K562 (cell line): ENCODE results near the gene KCNB1. TPM values are rescaled to one million over a fixed set of nuclear protein-coding genes. Genes with fewer than 3 reads are reported as not detected.

Experiments used
- ATAC-seq: fragments of 200-7000 bp; cut with Tn5 transposase; 3 replicates; pipeline ENCODE4 v1.9.1; 2020; ENCODE audit warnings: moderate library complexity
- BruUV-seq: library from RNA; stranded (reverse); fragments of 400-500 nt; replicated peaks from 2 replicates; lab custom pipeline; 2021; lab: Mats Ljungman, UMichigan
- CTCF ChIA-PET: fragments of 300-600 bp; formaldehyde crosslinking; extraction: SDS; loops from one replicate; lab custom pipeline; 2021; ENCODE audit warnings: low intra/inter-chr PET ratio; lab: Yijun Ruan, JAX
- POLR2A ChIA-PET: fragments of 300-600, 350-650 bp; sonication (Branson Sonifier 250); formaldehyde crosslinking; extraction: SDS; loops from one replicate; lab custom pipeline; 2021; ENCODE audit warnings: antibody characterized with exemption, inconsistent platforms; lab: Yijun Ruan, JAX
- DNase-seq, 4 experiments: peaks; one replicate each; pipeline versions ENCODE4 v3.0.0 to v3.0.0-alpha.2; 2011 to 2018; ENCODE audit warnings: low spot score in 3 of 4, mixed read lengths in 3 of 4; ENCODE audit errors: extremely low read depth in 1 of 4
- FAIRE-seq: peaks from 2 replicates; lab custom pipeline; 2011; peaks lifted over from hg19 to GRCh38; lab: Jason Lieb, UNC
- H2AFZ ChIP-seq: 2 replicates; pipeline ENCODE4 v1.6.0; 2011; ENCODE audit warnings: low read depth, low read length, control low read depth, inconsistent platforms
- H3K27ac ChIP-seq: fragments of 200-600 bp; 3 replicates; pipeline ENCODE4 v1.8.0; 2011; ENCODE audit warnings: low read depth, mild to moderate bottlenecking, control low read depth, inconsistent platforms, low read length, moderate library complexity, mixed read lengths; ENCODE audit errors: extremely low read depth
- H3K27me3 ChIP-seq, 2 experiments: fragments of 300-600 bp in 1 of 2; 2 replicates in 1 of 2; 3 replicates in 1 of 2; pipeline versions ENCODE4 v1.6.0 to v1.8.0; 2011; ENCODE audit warnings: inconsistent platforms in 2 of 2, low read length in 2 of 2, mild to moderate bottlenecking in 1 of 2, mixed read lengths in 1 of 2, moderate library complexity in 1 of 2; ENCODE audit not compliant: control insufficient read depth in 2 of 2, insufficient read depth in 2 of 2
- H3K36me3 ChIP-seq: fragments of 300-600 bp; 3 replicates; pipeline ENCODE4 v1.8.0; 2011; ENCODE audit warnings: mild to moderate bottlenecking, low read length, inconsistent platforms; ENCODE audit not compliant: control insufficient read depth, insufficient read depth
- H3K4me1 ChIP-seq, 2 experiments: fragments of 200-600 bp in 1 of 2; replicated peaks in 1 of 2; 2 replicates in 1 of 2; 3 replicates in 1 of 2; pipeline versions ENCODE4 v1.5.1 to v1.8.0; 2011; ENCODE audit warnings: inconsistent platforms in 2 of 2, low read length in 2 of 2, mild to moderate bottlenecking in 1 of 2, mixed read lengths in 1 of 2, moderate library complexity in 1 of 2; ENCODE audit not compliant: control insufficient read depth in 2 of 2, insufficient read depth in 2 of 2
- H3K4me2 ChIP-seq: 2 replicates; pipeline ENCODE4 v1.6.1; 2011; ENCODE audit warnings: low read length, control low read depth, inconsistent platforms, mixed read lengths; ENCODE audit not compliant: insufficient read depth
- H3K4me3 ChIP-seq: fragments of 200-600 bp; sonication (generic), shearing (Covaris generic); 2 replicates; pipeline ENCODE4 v1.5.1; 2016; ENCODE audit warnings: control low read depth, inconsistent platforms
- H3K79me2 ChIP-seq: fragments of 200-600 bp; 3 replicates; pipeline ENCODE4 v1.8.0; 2011; ENCODE audit warnings: low read length, inconsistent platforms; ENCODE audit not compliant: control insufficient read depth, insufficient read depth
- H3K9ac ChIP-seq, 2 experiments: 2 replicates each; pipeline versions ENCODE4 v1.6.0 to v1.6.1; 2011; ENCODE audit warnings: low read depth in 2 of 2, low read length in 2 of 2, control low read depth in 1 of 2, inconsistent platforms in 1 of 2, mild to moderate bottlenecking in 1 of 2, mixed read lengths in 1 of 2; ENCODE audit not compliant: insufficient read depth in 1 of 2
- H3K9me1 ChIP-seq: one replicate; pipeline ENCODE4 v1.6.0; 2011; ENCODE audit warnings: inconsistent platforms, mild to moderate bottlenecking, low read length, moderate library complexity; ENCODE audit not compliant: control insufficient read depth, insufficient read depth
- H3K9me3 ChIP-seq: replicated peaks from 2 replicates; pipeline ENCODE4 v1.5.1; 2011; ENCODE audit warnings: low read depth, low read length, inconsistent platforms; ENCODE audit not compliant: control insufficient read depth, insufficient read depth
- H4K20me1 ChIP-seq: replicated peaks from 2 replicates; pipeline ENCODE4 v1.6.1; 2011; ENCODE audit warnings: low read length, inconsistent platforms, mixed read lengths; ENCODE audit not compliant: control insufficient read depth, insufficient read depth
- COPS2 ChIP-seq: fragments of 450-650 bp; conservative IDR thresholded peaks from 2 replicates; pipeline ENCODE4 v1.6.1; 2016; ENCODE audit warnings: mild to moderate bottlenecking, moderate library complexity
- PRMT5 ChIP-seq: sonication (generic); formaldehyde crosslinking; IDR thresholded peaks from 2 replicates; pipeline ENCODE4 v1.5.0; 2020; ENCODE audit warnings: missing genetic modification reagents
- RFX5 ChIP-seq: IDR thresholded peaks from 2 replicates; pipeline ENCODE4 v1.6.1; 2011; ENCODE audit warnings: low read depth, mild to moderate bottlenecking, improper control_type of control experiment, low read length
- SOX6 ChIP-seq: fragments of 450-650 bp; IDR thresholded peaks from 2 replicates; pipeline ENCODE4 v1.6.1; 2014; ENCODE audit warnings: mild to moderate bottlenecking
- ZNF217 ChIP-seq: sonication (generic); formaldehyde crosslinking; IDR thresholded peaks from 2 replicates; pipeline ENCODE4 v1.8.0; 2022; ENCODE audit warnings: mild to moderate bottlenecking, missing genetic modification reagents
- WGBS: fragments of 100-300 bp; shearing (Covaris generic); methylation state at CpG from one replicate; pipeline ENCODE4 v1.1.6; 2016; ENCODE audit warnings: low coverage, mixed read lengths; ENCODE audit not compliant: insufficient coverage; ENCODE audit errors: missing lambda C conversion rate; 5-methylcytosine and 5-hydroxymethylcytosine counted together
- in situ Hi-C: fragments of 300-500 bp; cut with MboI; formaldehyde crosslinking; loops from 4 replicates; pipeline ENCODE4 v1.15.0; 2018; ENCODE audit warnings: inconsistent platforms, mixed read lengths
- intact Hi-C: fragments of 100-400 bp; cut with micrococcal nuclease; formaldehyde crosslinking; loops from 2 replicates; pipeline ENCODE4 v1.14.2; 2022
- polyA plus RNA-seq, 8 experiments: library from polyadenylated mRNA; depleted of rRNA in 4 of 8; stranded (reverse) in 5 of 8; unstranded in 3 of 8; fragments of >200 nt; fragmentation: Nextera tagmentation in 2 of 8; fragmentation: Illumina TruSeq in 1 of 8; extraction: Ambion mirVana in 2 of 8; extraction: Trizol in 1 of 8; gene quantifications; 2 replicates each; pipeline versions ENCODE4 v1.2.1 to v1.2.3, GENCODE V29; 2011 to 2014; ENCODE audit warnings: inconsistent platforms in 1 of 8, missing spikeins in 1 of 8
- total RNA-seq, 7 experiments: library from RNA; depleted of rRNA in 6 of 7; stranded (reverse); fragments of >200 nt in 6 of 7; fragmentation: Illumina TruSeq in 2 of 7; extraction: Trizol in 2 of 7; gene quantifications; 2 replicates each; pipeline versions ENCODE4 v1.2.1 to v1.2.3, GENCODE V29; 2011 to 2021; ENCODE audit warnings: low replicate concordance in 1 of 7
- TF ChIP-seq, protein P1 (sequence below): fragments of 250-450 bp; sonication (Bioruptor Pico); IDR thresholded peaks from 2 replicates; pipeline ENCODE4 v1.4.0; 2020; ENCODE audit warnings: mild to moderate bottlenecking, moderate library complexity, borderline replicate concordance

Gene KCNB1
- total and polyA plus RNA-seq, 9 of the 15 experiments (the other 6 are each of a cell fraction or from before 2014, with no cell fraction given): 0.01 to 0.06 TPM; not detected in 7

GRCh38 chr20:49344975-49345374, 137.5 kb downstream of the KCNB1 start:
- Histone ChIP-seq H3K4me2 (no peak overlapping the region), H3K79me2 (no peaks in the 10 kb centered on the region), H3K9me3 (no peaks in the 10 kb centered on the region), H3K9me1 (no peaks in the 10 kb centered on the region), H4K20me1 (no peaks in the 10 kb centered on the region; the same call in 1 of the 2 replicates), H3K27ac (no peak overlapping the region), H3K4me1 (no peaks in the 10 kb centered on the region), H3K4me3 (no peak overlapping the region), H2AFZ (no peak overlapping the region), H3K36me3 (no peaks in the 10 kb centered on the region), H3K9ac (no peak overlapping the region), H3K27me3 (peaks cover 29 to 40% of the 10 kb centered on the region in 2 experiments)
- BruUV-seq: no TSS peak
- TF ChIP-seq RFX5: no peak
- no peak for TF ChIP-seq ZNF217 (CRISPR knock-in tag)
- no peak for TF ChIP-seq SOX6
- no peak for TF ChIP-seq COPS2
- TF ChIP-seq PRMT5 (CRISPR knock-in tag): no peak
- TF ChIP-seq, protein P1, sequence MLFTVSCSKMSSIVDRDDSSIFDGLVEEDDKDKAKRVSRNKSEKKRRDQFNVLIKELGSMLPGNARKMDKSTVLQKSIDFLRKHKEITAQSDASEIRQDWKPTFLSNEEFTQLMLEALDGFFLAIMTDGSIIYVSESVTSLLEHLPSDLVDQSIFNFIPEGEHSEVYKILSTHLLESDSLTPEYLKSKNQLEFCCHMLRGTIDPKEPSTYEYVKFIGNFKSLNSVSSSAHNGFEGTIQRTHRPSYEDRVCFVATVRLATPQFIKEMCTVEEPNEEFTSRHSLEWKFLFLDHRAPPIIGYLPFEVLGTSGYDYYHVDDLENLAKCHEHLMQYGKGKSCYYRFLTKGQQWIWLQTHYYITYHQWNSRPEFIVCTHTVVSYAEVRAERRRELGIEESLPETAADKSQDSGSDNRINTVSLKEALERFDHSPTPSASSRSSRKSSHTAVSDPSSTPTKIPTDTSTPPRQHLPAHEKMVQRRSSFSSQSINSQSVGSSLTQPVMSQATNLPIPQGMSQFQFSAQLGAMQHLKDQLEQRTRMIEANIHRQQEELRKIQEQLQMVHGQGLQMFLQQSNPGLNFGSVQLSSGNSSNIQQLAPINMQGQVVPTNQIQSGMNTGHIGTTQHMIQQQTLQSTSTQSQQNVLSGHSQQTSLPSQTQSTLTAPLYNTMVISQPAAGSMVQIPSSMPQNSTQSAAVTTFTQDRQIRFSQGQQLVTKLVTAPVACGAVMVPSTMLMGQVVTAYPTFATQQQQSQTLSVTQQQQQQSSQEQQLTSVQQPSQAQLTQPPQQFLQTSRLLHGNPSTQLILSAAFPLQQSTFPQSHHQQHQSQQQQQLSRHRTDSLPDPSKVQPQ (CRISPR knock-in tag): no peak
- in situ Hi-C loops: loop anchor here (25.0 kb wide), 1 partner anchor 542 kb away; no protein-coding TSS in a partner anchor
- POLR2A ChIA-PET: no interaction called here
- FAIRE-seq: no peak
- DNase-seq: no peak
- ATAC-seq: no peak
- 7% methylated on average over 8 of the region's 9 CpGs for WGBS
- intact Hi-C loops: no loop called here
- CTCF ChIA-PET: interaction anchor here (1.2 kb wide), 1 partner anchor 11 kb away, joined by 3 read pairs; no protein-coding TSS in a partner anchor
